Measurements from ENCODE around the gene GAS2L1.

The GAS2L1 gene

DNA sequence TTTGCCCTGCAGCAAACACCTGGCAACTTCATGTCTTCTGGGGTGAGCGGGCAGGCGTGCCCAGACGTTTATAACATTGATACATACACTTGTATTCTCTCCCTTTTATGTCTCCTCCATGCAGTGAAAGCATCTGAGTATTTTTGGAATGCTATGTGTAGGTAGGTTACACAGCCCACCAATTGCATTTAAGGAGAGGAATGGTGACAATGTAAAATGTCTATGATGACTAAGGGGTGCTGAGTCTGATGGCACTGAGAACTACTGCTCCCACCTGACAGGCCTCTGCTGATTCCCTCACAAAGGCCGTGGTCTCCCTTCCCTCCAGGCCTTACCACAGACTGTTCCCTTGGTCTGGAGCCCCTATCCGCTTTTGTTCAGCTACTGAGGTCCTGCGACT, 31.9 kb downstream of the GAS2L1 start:
- TF ChIP-seq, protein P1, sequence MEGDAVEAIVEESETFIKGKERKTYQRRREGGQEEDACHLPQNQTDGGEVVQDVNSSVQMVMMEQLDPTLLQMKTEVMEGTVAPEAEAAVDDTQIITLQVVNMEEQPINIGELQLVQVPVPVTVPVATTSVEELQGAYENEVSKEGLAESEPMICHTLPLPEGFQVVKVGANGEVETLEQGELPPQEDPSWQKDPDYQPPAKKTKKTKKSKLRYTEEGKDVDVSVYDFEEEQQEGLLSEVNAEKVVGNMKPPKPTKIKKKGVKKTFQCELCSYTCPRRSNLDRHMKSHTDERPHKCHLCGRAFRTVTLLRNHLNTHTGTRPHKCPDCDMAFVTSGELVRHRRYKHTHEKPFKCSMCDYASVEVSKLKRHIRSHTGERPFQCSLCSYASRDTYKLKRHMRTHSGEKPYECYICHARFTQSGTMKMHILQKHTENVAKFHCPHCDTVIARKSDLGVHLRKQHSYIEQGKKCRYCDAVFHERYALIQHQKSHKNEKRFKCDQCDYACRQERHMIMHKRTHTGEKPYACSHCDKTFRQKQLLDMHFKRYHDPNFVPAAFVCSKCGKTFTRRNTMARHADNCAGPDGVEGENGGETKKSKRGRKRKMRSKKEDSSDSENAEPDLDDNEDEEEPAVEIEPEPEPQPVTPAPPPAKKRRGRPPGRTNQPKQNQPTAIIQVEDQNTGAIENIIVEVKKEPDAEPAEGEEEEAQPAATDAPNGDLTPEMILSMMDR (IDR thresholded peaks at IDR 0.05): no peak

DNA sequence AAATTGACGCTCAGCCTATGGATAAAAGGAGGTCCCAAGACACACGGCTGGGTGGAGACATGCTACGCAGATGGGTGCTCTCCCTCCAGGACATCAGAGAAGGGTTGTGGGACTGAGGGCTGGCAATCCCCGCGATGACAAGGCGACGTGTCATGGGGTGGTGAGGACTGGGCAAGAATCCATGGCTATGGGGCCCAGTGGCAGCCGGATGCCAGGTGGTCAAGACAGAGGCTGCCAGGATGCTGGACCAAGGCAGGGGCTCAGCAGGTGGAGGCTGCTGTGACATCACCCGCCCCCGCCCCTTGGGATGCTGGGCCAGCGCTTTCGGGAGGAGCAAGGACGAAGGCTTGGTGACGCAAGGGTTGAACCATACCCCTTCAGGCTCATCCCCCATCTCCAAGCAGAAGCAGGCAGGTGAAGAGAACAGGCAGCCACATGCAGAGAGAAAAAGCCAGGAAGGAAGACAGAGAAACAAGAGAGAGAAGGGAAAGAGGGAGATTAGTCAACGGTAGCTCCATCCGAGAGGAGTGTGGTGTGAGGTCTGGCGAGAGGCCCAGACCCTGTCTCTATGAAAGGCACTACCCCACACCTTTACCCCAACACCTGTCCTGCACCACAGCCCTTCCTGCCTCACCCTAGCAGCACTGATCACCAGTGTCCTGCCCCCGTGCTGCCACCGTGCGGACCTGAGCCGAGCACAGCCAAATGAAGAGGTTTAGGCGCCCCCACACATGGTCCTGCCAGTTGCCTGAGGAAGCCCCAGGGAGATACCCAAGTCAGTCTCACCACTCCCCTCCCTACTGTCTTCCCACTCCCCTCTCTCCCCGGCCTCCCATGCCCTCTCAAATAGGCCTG, 33.2 kb downstream of the GAS2L1 start:
- TF ChIP-seq, protein P1 (IDR thresholded peaks at IDR 0.05): no peak

DNA sequence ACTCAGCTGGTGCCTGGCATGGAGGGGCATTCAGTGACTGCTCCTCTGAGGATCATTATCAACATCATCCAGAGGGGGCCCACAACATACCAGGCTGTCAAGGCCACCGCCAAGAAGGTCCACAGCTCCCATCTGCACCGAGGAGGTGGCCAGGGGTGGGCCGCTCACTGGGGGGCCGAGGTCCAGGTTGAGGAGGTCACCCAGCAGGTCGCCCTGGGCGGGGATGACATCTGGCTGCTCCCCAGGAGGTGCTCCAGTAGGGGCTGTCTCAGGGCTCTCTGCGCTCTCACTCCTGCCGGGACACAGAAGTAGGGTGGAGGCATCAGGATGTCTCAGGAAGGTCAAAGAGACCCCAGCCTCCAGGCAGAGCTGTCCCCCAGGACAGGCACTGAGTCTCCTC, 34.1 kb downstream of the GAS2L1 start:
- TF ChIP-seq, protein P1 (IDR thresholded peaks at IDR 0.05): no peak

DNA sequence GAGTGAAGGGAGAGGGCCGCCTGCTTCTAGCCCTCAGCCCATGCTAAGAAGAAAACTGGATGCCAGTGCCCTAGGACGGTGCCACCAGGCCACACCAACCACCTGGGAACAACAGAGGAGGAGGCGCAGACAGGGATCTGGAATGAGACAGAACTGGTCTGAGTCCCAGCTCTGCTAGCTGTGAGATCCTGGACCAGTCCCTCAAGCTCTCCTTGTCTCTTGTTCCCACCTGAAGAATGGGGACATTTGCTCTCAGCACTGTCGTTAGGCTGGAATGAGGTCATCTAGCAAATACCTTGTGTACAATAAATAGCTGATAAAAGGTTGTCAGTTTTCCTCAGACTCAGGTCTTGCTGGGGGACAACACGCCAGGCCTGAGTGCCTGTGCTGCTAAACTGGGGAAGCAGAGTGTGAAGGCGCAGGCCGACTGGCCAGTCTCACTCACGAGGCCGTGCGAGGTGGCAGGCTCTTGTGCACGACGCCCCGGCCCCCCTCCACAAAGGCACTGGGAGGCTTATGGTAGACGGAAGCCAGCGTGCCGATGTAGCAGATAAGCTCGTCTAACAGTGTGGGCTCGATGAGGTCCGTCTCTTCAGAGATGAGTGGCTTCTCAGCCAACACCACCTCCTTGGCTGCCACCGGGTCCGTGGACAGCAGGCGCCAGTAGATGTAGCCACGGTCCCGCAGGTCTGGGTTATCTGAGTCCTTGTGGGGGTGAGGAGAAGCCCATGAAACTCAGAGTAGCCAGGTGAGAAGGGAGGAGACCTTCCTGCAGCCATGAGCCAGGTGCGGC, 34.8 kb downstream of the GAS2L1 start:
- TF ChIP-seq, protein P1 (IDR thresholded peaks at IDR 0.05): no peak

DNA sequence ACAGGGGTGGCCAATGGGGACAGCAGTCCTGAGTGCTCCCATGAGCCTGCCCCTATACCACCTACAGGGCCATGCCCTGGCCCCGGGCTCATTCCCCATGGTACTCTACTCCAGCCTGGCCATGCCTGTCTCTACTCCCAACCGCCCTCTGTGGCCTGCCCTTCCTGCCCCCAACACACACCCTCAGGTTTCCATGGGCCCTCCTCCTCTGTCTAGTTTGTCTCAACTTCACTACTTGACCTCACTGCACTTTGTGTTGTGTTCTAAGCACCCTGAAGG, 35.3 kb downstream of the GAS2L1 start:
- TF ChIP-seq, protein P1 (IDR thresholded peaks at IDR 0.05): no peak

DNA sequence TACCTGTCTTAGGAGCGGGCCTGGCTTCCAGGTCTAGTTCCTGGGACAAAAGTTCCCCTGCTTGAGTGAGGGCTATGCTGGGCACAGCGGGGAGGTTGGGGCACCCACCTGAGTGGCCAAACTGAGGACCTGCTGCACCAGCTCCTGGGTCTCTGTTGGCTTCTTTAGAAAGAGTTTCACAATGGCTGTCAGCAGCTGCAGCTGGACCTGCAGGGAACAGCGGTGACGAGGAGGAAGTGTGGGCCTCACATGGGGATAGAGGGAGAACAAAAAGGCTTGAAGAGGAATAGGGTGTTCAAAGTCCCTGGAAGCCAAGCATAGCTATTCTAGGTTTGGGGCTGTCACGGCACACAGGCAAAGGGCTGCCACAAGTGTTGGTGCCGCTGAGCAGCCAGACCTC, 35.7 kb downstream of the GAS2L1 start:
- TF ChIP-seq, protein P1 (IDR thresholded peaks at IDR 0.05): no peak

DNA sequence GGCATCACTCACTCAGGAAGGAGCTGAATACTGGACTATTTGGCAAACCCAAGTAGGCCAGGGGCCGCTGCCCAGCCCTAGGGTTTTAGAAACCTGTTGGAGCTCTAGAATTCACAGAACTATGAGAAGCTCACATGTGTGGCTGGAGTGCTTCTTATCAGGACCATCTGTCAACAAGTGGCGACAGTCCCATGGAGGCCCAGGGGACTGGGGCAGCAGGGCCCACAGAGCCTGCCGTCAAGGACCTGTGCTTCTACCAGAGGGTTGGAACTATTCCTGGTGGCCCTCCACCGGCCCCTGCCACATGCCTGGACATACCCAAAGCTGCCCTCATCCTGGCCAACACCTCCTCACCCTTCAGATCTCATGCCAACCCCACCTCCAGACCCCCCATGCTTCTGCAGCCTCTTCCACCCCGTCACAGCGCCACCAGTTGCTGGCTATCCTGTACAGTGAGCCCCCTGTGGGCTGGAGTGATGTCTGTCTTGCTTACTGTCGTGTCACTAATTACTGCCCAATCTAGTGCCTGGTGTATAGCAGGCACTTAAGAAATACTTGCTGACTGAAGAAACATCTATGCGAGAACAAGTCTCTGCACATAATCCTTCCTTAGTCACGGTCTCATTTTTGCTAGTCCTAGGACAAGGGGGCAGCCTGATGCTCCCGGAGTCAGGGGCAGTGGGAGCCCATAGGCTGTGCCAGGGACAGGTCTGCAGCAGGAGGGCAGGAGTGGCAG, 36.3 kb downstream of the GAS2L1 start:
- TF ChIP-seq, protein P1 (IDR thresholded peaks at IDR 0.05): no peak
